Left ventricle myocardium inferior (tissue), 1 donor: Measurements from ENCODE around the gene PLXND1. TPM values are rescaled to one million over a fixed set of nuclear protein-coding genes. Genes with fewer than 3 reads are reported as not detected.

Experiments used
- DNase-seq: peaks from one replicate; pipeline ENCODE4 v3.0.0-alpha.2; 2020
- H3K27ac ChIP-seq: fragments of 200-600 bp; replicated peaks from 2 replicates; pipeline ENCODE4 v1.8.0; 2021
- H3K27me3 ChIP-seq: fragments of 200-600 bp; 2 replicates; pipeline ENCODE4 v1.8.0; 2021; ENCODE audit warnings: low read depth
- H3K36me3 ChIP-seq: fragments of 200-600 bp; 2 replicates; pipeline ENCODE4 v1.8.0; 2021
- H3K4me1 ChIP-seq: fragments of 200-600 bp; 2 replicates; pipeline ENCODE4 v1.8.0; 2021
- H3K4me3 ChIP-seq: fragments of 200-600 bp; 2 replicates; pipeline ENCODE4 v1.8.0; 2021; ENCODE audit warnings: mild to moderate bottlenecking, moderate library complexity
- H3K9me3 ChIP-seq: fragments of 200-600 bp; replicated peaks from 2 replicates; pipeline ENCODE4 v1.8.0; 2021
- CTCF ChIP-seq: fragments of 200-600 bp; IDR thresholded peaks from 2 replicates; pipeline ENCODE4 v1.8.0; 2021; ENCODE audit warnings: antibody characterized with exemption, mild to moderate bottlenecking, borderline replicate concordance
- intact Hi-C: fragments of 100-400 bp; cut with micrococcal nuclease; formaldehyde crosslinking; loops from one replicate; pipeline ENCODE4 v1.11.0; 2022
- total RNA-seq: library from RNA; stranded (reverse); fragmentation: NEBNext Ultra II Directional; extraction: Animal tissue kit (Norgen Biotek cat#: 25700); gene quantifications from one replicate; pipeline ENCODE4 v1.2.1, GENCODE V29; 2021
- donor health status: DM: no; HTN: yes; CAD: no; lungs with severe emphysema.

PLXND1 gene
- total RNA-seq, 1 donor from 2014 or later = 45.5 TPM

DNA sequence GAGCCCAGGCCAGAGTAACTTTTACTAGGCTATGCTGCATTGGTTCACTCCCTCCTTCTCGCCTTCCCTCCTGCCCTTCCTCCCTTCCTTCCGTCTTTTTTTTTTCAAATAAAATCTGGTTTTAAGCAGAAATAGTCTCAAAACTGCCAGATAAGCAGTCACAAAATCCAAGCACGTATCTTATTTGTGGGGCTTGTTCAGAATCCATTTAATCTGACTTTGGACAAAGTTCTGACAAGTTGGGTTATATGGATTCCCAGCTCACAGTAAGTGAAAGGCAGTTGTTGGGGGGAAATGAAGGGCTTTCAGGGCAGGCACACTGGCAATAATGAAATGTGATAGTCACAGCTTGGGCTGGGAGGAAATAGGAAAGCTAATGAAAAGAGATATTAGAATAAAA lies 32.0 kb upstream of the PLXND1 start:
- no peak for DNase-seq
- no peaks in the 10 kb centered on the region for H3K27me3 ChIP-seq
- intact Hi-C loops = no loop called here
- no peaks in the 10 kb centered on the region for H3K4me1 ChIP-seq
- H3K9me3 ChIP-seq = peaks cover 7% of the 10 kb centered on the region
- H3K4me3 ChIP-seq = no peak overlapping the region
- TF ChIP-seq CTCF = no peak
- H3K36me3 ChIP-seq = no peaks in the 10 kb centered on the region
- no peak overlapping the region for H3K27ac ChIP-seq

DNA sequence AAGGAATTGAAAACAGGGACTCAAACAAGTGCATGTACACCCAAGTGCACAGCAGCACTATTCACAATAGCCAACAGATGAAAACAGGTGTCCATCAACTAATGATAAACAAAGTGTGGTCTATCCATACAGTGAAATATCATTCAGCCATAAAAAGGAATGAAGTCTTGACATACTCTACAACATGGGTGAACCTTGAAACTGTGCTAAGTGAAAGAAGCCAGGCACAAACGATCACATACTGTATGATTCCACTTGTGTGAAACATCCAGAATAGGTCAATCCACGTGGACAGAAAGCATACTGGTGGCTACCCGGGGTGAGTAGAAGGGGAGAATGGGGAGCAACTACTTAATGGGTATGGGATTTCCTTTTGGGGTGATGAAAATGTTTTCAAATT lies 29.6 kb upstream of the PLXND1 start:
- no peak for DNase-seq
- TF ChIP-seq CTCF = no peak
- intact Hi-C loops = no loop called here
- Histone ChIP-seq H3K9me3 (peaks cover 7% of the 10 kb centered on the region), H3K27me3 (no peaks in the 10 kb centered on the region), H3K36me3 (no peaks in the 10 kb centered on the region), H3K4me3 (no peak overlapping the region), H3K4me1 (no peaks in the 10 kb centered on the region), H3K27ac (no peak overlapping the region)

DNA sequence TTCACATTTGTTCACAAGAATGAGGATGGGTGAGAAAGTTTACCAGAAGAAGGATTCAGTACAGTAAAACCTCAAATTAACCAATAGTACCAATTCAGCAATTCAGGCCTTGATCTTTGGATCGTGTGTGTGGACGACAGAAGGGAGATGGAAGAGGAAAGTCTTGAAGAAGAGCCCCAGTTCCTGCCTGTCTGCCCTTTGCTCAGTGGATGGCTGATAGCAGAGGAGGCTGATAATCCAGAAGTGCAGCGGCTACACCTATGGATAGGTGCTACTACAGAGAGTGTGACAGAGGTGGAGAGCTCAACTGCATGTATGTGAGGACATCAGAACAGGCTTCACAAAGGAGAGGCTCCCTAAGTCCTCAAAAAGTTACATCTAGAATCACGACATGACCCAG lies 29.2 kb upstream of the PLXND1 start:
- TF ChIP-seq CTCF = no peak
- no peak for DNase-seq
- intact Hi-C loops = no loop called here
- no peak overlapping the region for H3K4me3 ChIP-seq
- no peaks in the 10 kb centered on the region for H3K4me1 ChIP-seq
- no peak overlapping the region for H3K27ac ChIP-seq
- H3K27me3 ChIP-seq = no peaks in the 10 kb centered on the region
- H3K9me3 ChIP-seq = peaks cover 7% of the 10 kb centered on the region
- no peaks in the 10 kb centered on the region for H3K36me3 ChIP-seq

GRCh38 chr3:129633751-129634481 lies 27.4 kb upstream of the PLXND1 start:
- H3K27me3 ChIP-seq = no peaks in the 10 kb centered on the region
- intact Hi-C loops = no loop called here
- no peak overlapping the region for H3K4me3 ChIP-seq

DNA sequence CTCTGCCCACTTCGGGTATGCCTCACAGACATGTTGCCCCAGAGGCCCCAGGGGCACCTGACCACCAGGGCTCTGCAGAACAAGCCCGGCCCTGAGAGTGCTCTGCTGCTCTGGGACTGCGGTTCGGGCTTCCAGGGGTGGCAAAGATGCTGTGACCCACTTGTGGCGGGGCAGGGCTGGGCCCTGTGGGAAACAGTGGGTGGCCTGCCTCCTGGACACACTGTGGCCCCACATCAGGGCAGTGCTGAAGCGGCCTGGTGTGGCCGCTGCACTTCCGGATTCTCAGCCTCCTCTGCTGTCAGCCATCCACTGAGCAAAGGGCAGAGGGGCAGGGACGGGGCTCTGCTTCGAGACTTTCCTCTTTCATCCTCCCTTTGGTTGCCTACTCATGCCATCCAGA lies 26.5 kb upstream of the PLXND1 start:
- Histone ChIP-seq H3K27me3 (no peaks in the 10 kb centered on the region), H3K4me3 (no peak overlapping the region), H3K4me1 (peaks cover 7% of the 10 kb centered on the region), H3K36me3 (no peaks in the 10 kb centered on the region), H3K27ac (no peak overlapping the region), H3K9me3 (peaks cover 7% of the 10 kb centered on the region)
- intact Hi-C loops = no loop called here
- DNase-seq = no peak
- TF ChIP-seq CTCF = no peak

More at GRCh38 chr3:129633751-129634481, 27.4 kb upstream of the PLXND1 start:
- Histone ChIP-seq H3K4me1 (no peaks in the 10 kb centered on the region), H3K9me3 (peaks cover 7% of the 10 kb centered on the region), H3K36me3 (no peaks in the 10 kb centered on the region), H3K27ac (no peak overlapping the region)
- no peak for DNase-seq
- no peak for TF ChIP-seq CTCF
